Sigmoid colon (tissue), 4 donors: ENCODE measurements around the gene ASTN1.

Source experiments
- CTCF ChIP-seq, 4 experiments: fragments of 450-650 bp in 3 of 4; fragments of 200-600 bp in 1 of 4; IDR thresholded peaks; one replicate each; pipeline ENCODE4 v1.5.1; 2016 to 2019; ENCODE audit warnings: antibody characterized with exemption in 4 of 4, mild to moderate bottlenecking in 3 of 4, moderate library complexity in 2 of 4
- EP300 ChIP-seq, 4 donors: sonication (generic); formaldehyde crosslinking; IDR thresholded peaks; one replicate each; pipeline ENCODE4 v1.6.1; 2017; ENCODE audit warnings: antibody characterized with exemption in 4 of 4
- POLR2A ChIP-seq, 2 donors: fragments of 450-650 bp; IDR thresholded peaks; one replicate each; pipeline ENCODE4 v1.6.1; 2016; ENCODE audit warnings: antibody characterized with exemption in 2 of 2, mild to moderate bottlenecking in 2 of 2, moderate library complexity in 2 of 2
- POLR2AphosphoS5 ChIP-seq, 4 donors: sonication (generic); formaldehyde crosslinking; IDR thresholded peaks; one replicate each; pipeline ENCODE4 v1.6.1; 2017; ENCODE audit warnings: antibody characterized with exemption in 4 of 4

- TF ChIP-seq CTCF (IDR thresholded peaks at IDR 0.05): no peak
- no peak for TF ChIP-seq POLR2A (IDR thresholded peaks at IDR 0.05)
- TF ChIP-seq EP300 (IDR thresholded peaks at IDR 0.05): no peak
- TF ChIP-seq POLR2AphosphoS5 (IDR thresholded peaks at IDR 0.05): no peak
Observed at GRCh38 chr1:176932114-176933104, 232.1 kb downstream of the ASTN1 start.
